NB4 (cell line): ENCODE measurements around the gene MTCH1.

Experiments used
- POLR2A ChIP-seq: IDR thresholded peaks from 2 replicates; pipeline ENCODE4 v1.6.1; 2011; ENCODE audit warnings: mild to moderate bottlenecking; ENCODE audit not compliant: insufficient read length; ENCODE audit errors: extremely low read depth
- TF ChIP-seq, protein P1 (sequence below): IDR thresholded peaks from one replicate; pipeline ENCODE4 v1.5.1; 2012; ENCODE audit warnings: low read depth, low read length
- TF ChIP-seq, protein P2 (sequence below): IDR thresholded peaks from 2 replicates; pipeline ENCODE4 v1.6.1; 2011; ENCODE audit warnings: low read depth, low read length

DNA sequence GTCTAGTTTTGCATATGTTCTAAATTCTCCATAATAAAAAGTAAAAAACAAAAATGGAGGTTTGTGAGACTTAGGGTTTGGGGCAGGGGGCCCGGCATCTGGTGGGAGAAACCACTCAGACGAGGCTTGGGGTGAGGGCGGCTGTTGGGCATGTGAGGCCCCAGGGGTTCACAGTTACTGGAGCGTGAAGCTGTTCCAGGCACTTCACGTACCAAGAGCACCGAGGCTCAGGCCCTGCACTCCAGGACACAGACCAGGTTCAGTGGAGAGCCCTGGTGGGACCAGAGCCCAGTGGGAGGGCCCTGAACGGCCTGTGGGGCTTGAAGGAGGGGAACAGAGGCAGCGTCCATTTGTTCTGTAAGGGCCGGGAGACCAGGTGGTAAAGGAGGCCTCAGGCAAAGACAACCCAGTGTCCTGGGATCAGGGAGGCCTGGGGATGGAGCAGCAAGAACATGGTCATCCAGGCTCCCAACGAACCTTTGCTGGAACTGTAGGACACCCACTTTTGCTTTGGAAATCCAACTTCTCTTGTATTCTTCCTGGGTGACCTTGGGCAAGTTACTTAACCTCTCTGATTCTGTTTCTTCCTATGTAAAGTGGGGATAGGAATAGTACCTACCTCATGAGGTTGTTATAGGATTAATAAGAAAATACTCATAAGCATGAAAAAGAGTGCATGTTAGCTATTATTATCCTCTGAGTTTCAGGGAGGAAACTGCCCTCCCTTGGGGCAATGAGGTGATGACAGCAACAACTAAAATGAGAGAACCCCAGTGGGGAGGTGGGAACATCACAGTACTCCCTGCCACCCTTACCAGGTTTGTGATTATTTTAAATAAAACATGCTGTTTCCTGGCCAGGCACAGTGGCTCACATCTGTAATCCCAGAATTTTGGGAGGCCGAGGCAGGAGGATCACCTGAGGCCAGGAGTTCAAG is 18.3 kb upstream of the MTCH1 start:
- TF ChIP-seq, protein P1, sequence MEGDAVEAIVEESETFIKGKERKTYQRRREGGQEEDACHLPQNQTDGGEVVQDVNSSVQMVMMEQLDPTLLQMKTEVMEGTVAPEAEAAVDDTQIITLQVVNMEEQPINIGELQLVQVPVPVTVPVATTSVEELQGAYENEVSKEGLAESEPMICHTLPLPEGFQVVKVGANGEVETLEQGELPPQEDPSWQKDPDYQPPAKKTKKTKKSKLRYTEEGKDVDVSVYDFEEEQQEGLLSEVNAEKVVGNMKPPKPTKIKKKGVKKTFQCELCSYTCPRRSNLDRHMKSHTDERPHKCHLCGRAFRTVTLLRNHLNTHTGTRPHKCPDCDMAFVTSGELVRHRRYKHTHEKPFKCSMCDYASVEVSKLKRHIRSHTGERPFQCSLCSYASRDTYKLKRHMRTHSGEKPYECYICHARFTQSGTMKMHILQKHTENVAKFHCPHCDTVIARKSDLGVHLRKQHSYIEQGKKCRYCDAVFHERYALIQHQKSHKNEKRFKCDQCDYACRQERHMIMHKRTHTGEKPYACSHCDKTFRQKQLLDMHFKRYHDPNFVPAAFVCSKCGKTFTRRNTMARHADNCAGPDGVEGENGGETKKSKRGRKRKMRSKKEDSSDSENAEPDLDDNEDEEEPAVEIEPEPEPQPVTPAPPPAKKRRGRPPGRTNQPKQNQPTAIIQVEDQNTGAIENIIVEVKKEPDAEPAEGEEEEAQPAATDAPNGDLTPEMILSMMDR = no peak
- no peak for TF ChIP-seq POLR2A
- TF ChIP-seq, protein P2, sequence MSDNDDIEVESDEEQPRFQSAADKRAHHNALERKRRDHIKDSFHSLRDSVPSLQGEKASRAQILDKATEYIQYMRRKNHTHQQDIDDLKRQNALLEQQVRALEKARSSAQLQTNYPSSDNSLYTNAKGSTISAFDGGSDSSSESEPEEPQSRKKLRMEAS = no peak
